IMR-90 (cell line): ENCODE results near the gene MEIS2. TPM values are rescaled to one million over a fixed set of nuclear protein-coding genes. Genes with fewer than 3 reads are reported as not detected.

Experiments
- ATAC-seq: fragments of 200-7000 bp; cut with Tn5 transposase; 2 replicates; pipeline ENCODE4 v1.9.1; 2020; ENCODE audit warnings: low read depth, mild to moderate bottlenecking, moderate library complexity
- BruUV-seq: library from RNA; stranded (reverse); fragments of 400-500 nt; replicated peaks from 2 replicates; lab custom pipeline; 2021; lab: Mats Ljungman, UMichigan
- CTCF ChIA-PET: fragments of 300-600 bp; formaldehyde crosslinking; extraction: SDS; loops from one replicate; lab custom pipeline; 2021; ENCODE audit warnings: antibody characterized with exemption; lab: Yijun Ruan, JAX
- POLR2A ChIA-PET: fragments of 300-600 bp; sonication (Branson Sonifier 250); formaldehyde crosslinking; loops from one replicate; lab custom pipeline; 2022; ENCODE audit warnings: antibody characterized with exemption; ENCODE audit not compliant: unreplicated experiment; lab: Charles Lee
- DNase-seq: peaks from one replicate; pipeline ENCODE4 v3.0.0; 2013
- H2AFZ ChIP-seq: replicated peaks from 2 replicates; pipeline ENCODE3; 2013; ENCODE audit warnings: low read length, mild to moderate bottlenecking; ENCODE audit not compliant: poor library complexity
- H2AK5ac ChIP-seq: 2 replicates; pipeline ENCODE4 v1.6.1; 2013; ENCODE audit warnings: low read depth, low read length, inconsistent platforms
- H2AK9ac ChIP-seq: replicated peaks from 2 replicates; pipeline ENCODE3; 2013; ENCODE audit warnings: mild to moderate bottlenecking, low read depth, low read length, moderate library complexity; ENCODE audit not compliant: poor library complexity
- H2BK120ac ChIP-seq: 2 replicates; pipeline ENCODE4 v1.6.1; 2013; ENCODE audit warnings: low read depth, low read length, inconsistent platforms
- H2BK15ac ChIP-seq: 3 replicates; pipeline ENCODE4 v1.6.1; 2013; ENCODE audit warnings: low read depth, low read length, inconsistent platforms
- H2BK20ac ChIP-seq: 2 replicates; pipeline ENCODE4 v1.6.1; 2013; ENCODE audit warnings: low read depth, mild to moderate bottlenecking, inconsistent platforms, low read length, moderate library complexity
- H2BK5ac ChIP-seq: 2 replicates; pipeline ENCODE4 v1.6.1; 2013; ENCODE audit warnings: mild to moderate bottlenecking, low read depth, low read length, inconsistent platforms; ENCODE audit not compliant: poor library complexity, severe bottlenecking
- H3K14ac ChIP-seq: replicated peaks from 2 replicates; pipeline ENCODE4 v1.6.1; 2013; ENCODE audit warnings: low read depth, low read length, inconsistent platforms
- H3K18ac ChIP-seq: 2 replicates; pipeline ENCODE4 v1.6.1; 2013; ENCODE audit warnings: low read depth, low read length, control low read depth
- H3K23ac ChIP-seq: 2 replicates; pipeline ENCODE4 v1.6.1; 2013; ENCODE audit warnings: low read depth, low read length, inconsistent platforms
- H3K27ac ChIP-seq: 2 replicates; pipeline ENCODE4 v1.5.1; 2013; ENCODE audit warnings: mild to moderate bottlenecking, control low read depth, low read length; ENCODE audit not compliant: insufficient read depth
- H3K27me3 ChIP-seq: 2 replicates; pipeline ENCODE4 v1.6.1; 2013; ENCODE audit warnings: low read length; ENCODE audit not compliant: control insufficient read depth, insufficient read depth
- H3K36me3 ChIP-seq: 2 replicates; pipeline ENCODE4 v1.6.1; 2013; ENCODE audit warnings: low read length, mixed read lengths; ENCODE audit not compliant: control insufficient read depth, insufficient read depth
- H3K4ac ChIP-seq: 2 replicates; pipeline ENCODE4 v1.6.1; 2013; ENCODE audit warnings: low read depth, low read length, inconsistent platforms
- H3K4me1 ChIP-seq: 2 replicates; pipeline ENCODE4 v1.6.1; 2013; ENCODE audit warnings: low read length, mixed read lengths; ENCODE audit not compliant: control insufficient read depth, insufficient read depth
- H3K4me2 ChIP-seq: 2 replicates; pipeline ENCODE4 v1.6.1; 2013; ENCODE audit warnings: low read depth, mild to moderate bottlenecking, control low read depth, low read length, moderate library complexity
- H3K4me3 ChIP-seq: 2 replicates; pipeline ENCODE4 v1.5.1; 2013; ENCODE audit warnings: low read depth, mild to moderate bottlenecking, control low read depth, low read length, moderate library complexity; ENCODE audit not compliant: insufficient read depth
- H3K56ac ChIP-seq: 2 replicates; pipeline ENCODE4 v1.6.1; 2013; ENCODE audit warnings: low read length, inconsistent platforms; ENCODE audit not compliant: insufficient read depth; ENCODE audit errors: extremely low read depth
- H3K79me1 ChIP-seq, 2 experiments: 2 replicates each; pipeline ENCODE4 v1.6.1; 2013; ENCODE audit warnings: low read length in 2 of 2, inconsistent platforms in 1 of 2, low read depth in 1 of 2
- H3K9ac ChIP-seq: 2 replicates; pipeline ENCODE4 v1.6.1; 2013; ENCODE audit warnings: low read depth, low read length, control low read depth
- H3K9me1 ChIP-seq: 2 replicates; pipeline ENCODE4 v1.6.1; 2013; ENCODE audit warnings: low read length, inconsistent platforms; ENCODE audit not compliant: insufficient read depth
- H3K9me3 ChIP-seq: 2 replicates; pipeline ENCODE4 v1.6.1; 2013; ENCODE audit warnings: low read length; ENCODE audit not compliant: control insufficient read depth, insufficient read depth
- H4K20me1 ChIP-seq: 2 replicates; pipeline ENCODE4 v1.6.1; 2013; ENCODE audit warnings: low read length, inconsistent platforms; ENCODE audit not compliant: insufficient read depth
- H4K5ac ChIP-seq: 2 replicates; pipeline ENCODE4 v1.6.1; 2013; ENCODE audit warnings: mild to moderate bottlenecking, low read depth, low read length, control low read depth
- H4K8ac ChIP-seq, 2 experiments: 2 replicates each; pipeline ENCODE4 v1.6.1; 2013; ENCODE audit warnings: low read depth in 2 of 2, low read length in 2 of 2, control low read depth in 1 of 2, inconsistent platforms in 1 of 2
- H4K91ac ChIP-seq: 2 replicates; pipeline ENCODE4 v1.6.1; 2013; ENCODE audit warnings: low read depth, low read length, inconsistent platforms; ENCODE audit not compliant: insufficient read depth
- BHLHE40 ChIP-seq: fragments of 150-350 bp; IDR thresholded peaks from 2 replicates; pipeline ENCODE4 v1.6.1; 2016; ENCODE audit warnings: mild to moderate bottlenecking, low read depth, low read length
- CEBPB ChIP-seq: IDR thresholded peaks from 2 replicates; pipeline ENCODE4 v1.6.1; 2012; ENCODE audit warnings: low read depth, low read length, improper control_type of control experiment
- CHD1 ChIP-seq: IDR thresholded peaks from 2 replicates; pipeline ENCODE4 v1.6.1; 2012; ENCODE audit warnings: low read depth, low read length, improper control_type of control experiment
- FOS ChIP-seq: fragments of 150-350 bp; IDR thresholded peaks from 2 replicates; pipeline ENCODE4 v1.6.1; 2016; ENCODE audit warnings: low read depth, low read length
- MAFK ChIP-seq: IDR thresholded peaks from 2 replicates; pipeline ENCODE4 v1.6.1; 2012; ENCODE audit warnings: low read depth, low read length, improper control_type of control experiment
- MAZ ChIP-seq: IDR thresholded peaks from 2 replicates; pipeline ENCODE4 v1.6.1; 2012; ENCODE audit warnings: low read depth, mild to moderate bottlenecking, low read length, improper control_type of control experiment, moderate library complexity, borderline replicate concordance
- MXI1 ChIP-seq: IDR thresholded peaks from 2 replicates; pipeline ENCODE4 v1.6.1; 2012; ENCODE audit warnings: low read depth, mild to moderate bottlenecking, low read length, moderate library complexity, borderline replicate concordance
- NFE2L2 ChIP-seq: fragments of 150-350 bp; IDR thresholded peaks from 2 replicates; pipeline ENCODE4 v1.6.1; 2016; ENCODE audit warnings: low read depth, mild to moderate bottlenecking, low read length
- POLR2A ChIP-seq: IDR thresholded peaks from 2 replicates; pipeline ENCODE4 v1.6.1; 2012; ENCODE audit warnings: mild to moderate bottlenecking, low read depth, low read length
- RAD21 ChIP-seq: IDR thresholded peaks from 2 replicates; pipeline ENCODE4 v1.6.1; 2012; ENCODE audit warnings: low read length, improper control_type of control experiment
- RCOR1 ChIP-seq: IDR thresholded peaks from 2 replicates; pipeline ENCODE4 v1.6.1; 2012; ENCODE audit warnings: mild to moderate bottlenecking, low read length, improper control_type of control experiment; ENCODE audit not compliant: insufficient replicate concordance
- RFX5 ChIP-seq: IDR thresholded peaks from 2 replicates; pipeline ENCODE4 v1.8.0; 2012; ENCODE audit warnings: low read depth, mild to moderate bottlenecking, low read length, moderate library complexity
- SMC3 ChIP-seq: fragments of 150-350 bp; IDR thresholded peaks from 2 replicates; pipeline ENCODE4 v1.6.1; 2016; ENCODE audit warnings: low read depth, mild to moderate bottlenecking, antibody characterized with exemption, low read length, moderate library complexity
- WGBS, 2 experiments: methylation state at CpG; one replicate each; pipeline versions ENCODE4 v1.1.5 to v1.1.7; 2013; ENCODE audit warnings: missing lambda C conversion rate in 2 of 2; ENCODE audit not compliant: insufficient read length in 1 of 2; ENCODE audit errors: extremely low coverage in 2 of 2; 5-methylcytosine and 5-hydroxymethylcytosine counted together
- dilution Hi-C: fragments of 300-500 bp; cut with HindIII; formaldehyde crosslinking; loops from one replicate; pipeline ENCODE4 v1.14.3; 2018; ENCODE audit warnings: low sequenced_read_pairs; ENCODE audit not compliant: unreplicated experiment
- in situ Hi-C: fragments of 300-500 bp; cut with MboI; formaldehyde crosslinking; loops from 3 replicates; pipeline ENCODE4 v1.14.3; 2019; ENCODE audit warnings: low sequenced_read_pairs, inconsistent platforms, mixed read lengths
- intact Hi-C: fragments of 100-400 bp; cut with micrococcal nuclease; formaldehyde crosslinking; loops from 2 replicates; pipeline ENCODE4 v1.10.0; 2022
- polyA plus RNA-seq, 3 experiments: library from polyadenylated mRNA; depleted of rRNA; stranded (reverse); fragments of >200 nt; gene quantifications; 2 replicates each; pipeline ENCODE4 v1.2.3, GENCODE V29; 2012; ENCODE audit warnings: low replicate concordance in 1 of 3
- total RNA-seq: library from RNA; depleted of rRNA; stranded (reverse); fragments of >200 nt; gene quantifications from 2 replicates; pipeline ENCODE4 v1.2.3, GENCODE V29; 2012
- TF ChIP-seq, protein P1 (sequence below): fragments of 150-350 bp; IDR thresholded peaks from 2 replicates; pipeline ENCODE4 v1.6.1; 2017; ENCODE audit warnings: mild to moderate bottlenecking, antibody characterized with exemption, low read length, low read depth
- TF ChIP-seq, protein P2 (sequence below): conservative IDR thresholded peaks from 2 replicates; pipeline ENCODE4 v1.5.1; 2012; ENCODE audit warnings: mild to moderate bottlenecking, low read depth, low read length, improper control_type of control experiment
- TF ChIP-seq, protein P3 (sequence below): fragments of 150-350 bp; IDR thresholded peaks from 2 replicates; pipeline ENCODE4 v1.6.1; 2016; ENCODE audit warnings: low read depth, mild to moderate bottlenecking, low read length, moderate library complexity, borderline replicate concordance

The MEIS2 gene
- total and polyA plus RNA-seq, 2 of the 4 experiments (the other 2 are of a cell fraction), result 70.1 to 71.3 TPM

DNA sequence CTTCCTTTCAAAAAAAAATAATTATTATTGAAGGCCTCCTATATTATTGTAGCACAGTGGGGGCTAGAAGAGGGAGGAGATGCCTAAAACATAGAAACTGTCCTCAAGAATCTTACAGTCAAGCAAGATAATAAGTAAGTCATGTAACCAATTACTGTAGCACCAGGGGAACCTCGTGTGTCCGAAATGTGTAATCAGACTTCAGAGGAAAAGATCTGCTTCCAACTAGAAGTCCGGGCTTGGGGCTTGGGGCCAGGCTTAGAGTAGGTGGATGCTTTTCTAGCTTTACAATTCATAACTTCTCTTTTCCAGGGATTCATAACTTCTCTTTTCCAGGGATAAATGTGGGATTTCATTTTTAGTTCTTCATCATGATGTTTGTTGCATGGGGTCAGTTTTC lies 29.2 kb downstream of the MEIS2 start:
- Histone ChIP-seq H3K4me3 (no peak overlapping the region), H2BK120ac (no peak overlapping the region), H2BK5ac (no peak overlapping the region), H3K27ac (no peak overlapping the region), H2AK5ac (no peak overlapping the region), H3K27me3 (no peaks in the 10 kb centered on the region), H3K23ac (no peak overlapping the region), H4K20me1 (no peaks in the 10 kb centered on the region; the same call in 1 of the 2 replicates), H2BK20ac (no peak overlapping the region), H3K9me1 (peaks cover 4% of the 10 kb centered on the region), H3K9me3 (no peaks in the 10 kb centered on the region), H4K8ac (no peak overlapping the region), H3K18ac (no peak overlapping the region), H3K9ac (no peak overlapping the region), H3K79me1 (peaks cover 24 to 46% of the 10 kb centered on the region in 2 experiments), H4K5ac (no peak overlapping the region), H3K4ac (no peak overlapping the region), H3K36me3 (peaks cover 14% of the 10 kb centered on the region), H4K91ac (no peak overlapping the region), H3K14ac (no peak overlapping the region), H2BK15ac (no peak overlapping the region), H2AK9ac (no peak overlapping the region), H3K4me1 (peaks cover 1% of the 10 kb centered on the region; the same call in 1 of the 2 replicates), H3K56ac (no peak overlapping the region), H3K4me2 (no peak overlapping the region), H2AFZ (no peak overlapping the region)
- in situ Hi-C loops, result loop anchor here (25.0 kb wide), 1 partner anchor 816 kb away; no protein-coding TSS in a partner anchor
- intact Hi-C loops, result no loop called here
- ChIA-PET POLR2A (no interaction called here), CTCF (no interaction called here)
- BruUV-seq, result no TSS peak
- ATAC-seq (no peak), DNase-seq (no peak)
- no peak for TF ChIP-seq FOS
- TF ChIP-seq CHD1, result no peak
- TF ChIP-seq MAFK, result no peak
- TF ChIP-seq RCOR1, result no peak
- TF ChIP-seq, protein P1, sequence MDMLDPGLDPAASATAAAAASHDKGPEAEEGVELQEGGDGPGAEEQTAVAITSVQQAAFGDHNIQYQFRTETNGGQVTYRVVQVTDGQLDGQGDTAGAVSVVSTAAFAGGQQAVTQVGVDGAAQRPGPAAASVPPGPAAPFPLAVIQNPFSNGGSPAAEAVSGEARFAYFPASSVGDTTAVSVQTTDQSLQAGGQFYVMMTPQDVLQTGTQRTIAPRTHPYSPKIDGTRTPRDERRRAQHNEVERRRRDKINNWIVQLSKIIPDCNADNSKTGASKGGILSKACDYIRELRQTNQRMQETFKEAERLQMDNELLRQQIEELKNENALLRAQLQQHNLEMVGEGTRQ, result no peak
- TF ChIP-seq RFX5, result no peak
- no peak for TF ChIP-seq MXI1
- TF ChIP-seq, protein P2, sequence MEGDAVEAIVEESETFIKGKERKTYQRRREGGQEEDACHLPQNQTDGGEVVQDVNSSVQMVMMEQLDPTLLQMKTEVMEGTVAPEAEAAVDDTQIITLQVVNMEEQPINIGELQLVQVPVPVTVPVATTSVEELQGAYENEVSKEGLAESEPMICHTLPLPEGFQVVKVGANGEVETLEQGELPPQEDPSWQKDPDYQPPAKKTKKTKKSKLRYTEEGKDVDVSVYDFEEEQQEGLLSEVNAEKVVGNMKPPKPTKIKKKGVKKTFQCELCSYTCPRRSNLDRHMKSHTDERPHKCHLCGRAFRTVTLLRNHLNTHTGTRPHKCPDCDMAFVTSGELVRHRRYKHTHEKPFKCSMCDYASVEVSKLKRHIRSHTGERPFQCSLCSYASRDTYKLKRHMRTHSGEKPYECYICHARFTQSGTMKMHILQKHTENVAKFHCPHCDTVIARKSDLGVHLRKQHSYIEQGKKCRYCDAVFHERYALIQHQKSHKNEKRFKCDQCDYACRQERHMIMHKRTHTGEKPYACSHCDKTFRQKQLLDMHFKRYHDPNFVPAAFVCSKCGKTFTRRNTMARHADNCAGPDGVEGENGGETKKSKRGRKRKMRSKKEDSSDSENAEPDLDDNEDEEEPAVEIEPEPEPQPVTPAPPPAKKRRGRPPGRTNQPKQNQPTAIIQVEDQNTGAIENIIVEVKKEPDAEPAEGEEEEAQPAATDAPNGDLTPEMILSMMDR, result no peak
- TF ChIP-seq MAZ, result no peak
- TF ChIP-seq, protein P3, sequence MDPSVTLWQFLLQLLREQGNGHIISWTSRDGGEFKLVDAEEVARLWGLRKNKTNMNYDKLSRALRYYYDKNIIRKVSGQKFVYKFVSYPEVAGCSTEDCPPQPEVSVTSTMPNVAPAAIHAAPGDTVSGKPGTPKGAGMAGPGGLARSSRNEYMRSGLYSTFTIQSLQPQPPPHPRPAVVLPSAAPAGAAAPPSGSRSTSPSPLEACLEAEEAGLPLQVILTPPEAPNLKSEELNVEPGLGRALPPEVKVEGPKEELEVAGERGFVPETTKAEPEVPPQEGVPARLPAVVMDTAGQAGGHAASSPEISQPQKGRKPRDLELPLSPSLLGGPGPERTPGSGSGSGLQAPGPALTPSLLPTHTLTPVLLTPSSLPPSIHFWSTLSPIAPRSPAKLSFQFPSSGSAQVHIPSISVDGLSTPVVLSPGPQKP, result no peak
- no peak for TF ChIP-seq CEBPB
- no peak for TF ChIP-seq NFE2L2
- no peak for TF ChIP-seq BHLHE40
- no peak for TF ChIP-seq SMC3
- no peak for TF ChIP-seq RAD21
- no peak for TF ChIP-seq POLR2A
- WGBS, 2 experiments, result no CpG with 5 or more reads among the region's 3 CpGs
- dilution Hi-C loops, result no loop called here
